Measurements from ENCODE around the gene GALNT8.

- TF ChIP-seq CTCF (conservative IDR thresholded peaks at IDR 0.05; ENCODE audit: low read depth in 2 of 2) (no peak), ZNF114 (CRISPR knock-in tag; IDR thresholded peaks at IDR 0.05) (no peak), EZH2 (IDR thresholded peaks at IDR 0.05; ENCODE audit: low read depth, unreplicated experiment) (no peak), JUNB (IDR thresholded peaks at IDR 0.05; ENCODE audit: unreplicated experiment) (no peak), REST (IDR thresholded peaks at IDR 0.05; ENCODE audit: unreplicated experiment) (no peak), POLR2AphosphoS5 (IDR thresholded peaks at IDR 0.05; ENCODE audit: low read depth) (no peak), STAT1 (IDR thresholded peaks at IDR 0.05; ENCODE audit: unreplicated experiment) (no peak), NANOG (IDR thresholded peaks at IDR 0.05; ENCODE audit: borderline replicate concordance) (no peak), CREB1 (CRISPR knock-in tag; IDR thresholded peaks at IDR 0.05; ENCODE audit: low read depth) (no peak), EZH2phosphoT487 (IDR thresholded peaks at IDR 0.05; ENCODE audit: unreplicated experiment) (no peak), ETS1 (IDR thresholded peaks at IDR 0.05) (no peak), ZNF462 (CRISPR knock-in tag; IDR thresholded peaks at IDR 0.05) (no peak)
These were observed at the start of gene GALNT8 for GRCh38 chr12:4719821-4720636.
